ENCODE data around the gene CFAP61.
"Not testable (repeated sequence)": the region's sequence is repeated elsewhere in the genome, so short reads cannot be mapped to it uniquely, and the experiment has no call there.

The CFAP61 gene

GRCh38 chr20:20052074-20052970, at the start of gene CFAP61, which contains the start of gene CRNKL1:
Gene CFAP61 (plus strand): TSS chr20:20052532. CDS start chr20:20056654, 4,122 bp downstream.
Gene CRNKL1 (minus strand): TSS chr20:20052466. CDS start chr20:20052342, 124 bp downstream.
- DNase-seq, result peak; percentile 97

- no peak for DNase-seq
Observed at GRCh38 chr20:20003031-20003954, 49.0 kb upstream of the CFAP61 start.

- DNase-seq, result not testable (repeated sequence)
Observed at GRCh38 chr20:20003955-20004322, 48.4 kb upstream of the CFAP61 start.

- no peak for DNase-seq
Observed at GRCh38 chr20:20005342-20005741, 47.0 kb upstream of the CFAP61 start.

- DNase-seq, result no peak
Observed at GRCh38 chr20:20009784-20010253, 42.5 kb upstream of the CFAP61 start.

GRCh38 chr20:20010639-20011500, 41.5 kb upstream of the CFAP61 start:
- DNase-seq, result no peak

GRCh38 chr20:20012541-20012940, 39.8 kb upstream of the CFAP61 start:
- DNase-seq, result no peak

- DNase-seq, result no peak
Observed at GRCh38 chr20:20014659-20015058, 37.7 kb upstream of the CFAP61 start.

- peak; percentile 90 for DNase-seq
Observed at GRCh38 chr20:20017001-20017843, 35.1 kb upstream of the CFAP61 start, which contains the start of gene NAA20. Gene NAA20 (plus strand): TSS chr20:20017362. CDS start chr20:20017397, 35 bp downstream.

- peak; percentile 10 for DNase-seq
Observed at GRCh38 chr20:20017844-20018185, 34.5 kb upstream of the CFAP61 start.

- DNase-seq, result no peak
Observed at GRCh38 chr20:20018366-20018765, 34.0 kb upstream of the CFAP61 start.

GRCh38 chr20:20019123-20019522, 33.2 kb upstream of the CFAP61 start:
- DNase-seq, result no peak

- DNase-seq, result no peak
Observed at GRCh38 chr20:20020908-20021307, 31.4 kb upstream of the CFAP61 start.

GRCh38 chr20:20021835-20022234, 30.5 kb upstream of the CFAP61 start:
- DNase-seq, result no peak

- DNase-seq, result no peak
Observed at GRCh38 chr20:20022498-20022897, 29.8 kb upstream of the CFAP61 start.

GRCh38 chr20:20023395-20023794, 28.9 kb upstream of the CFAP61 start:
- DNase-seq, result no peak

GRCh38 chr20:20024942-20025341, 27.4 kb upstream of the CFAP61 start:
- no peak for DNase-seq

- no peak for DNase-seq
Observed at GRCh38 chr20:20027284-20027683, 25.0 kb upstream of the CFAP61 start.

GRCh38 chr20:20031790-20032189, 20.5 kb upstream of the CFAP61 start:
- DNase-seq, result no peak

GRCh38 chr20:20034486-20034885, 17.8 kb upstream of the CFAP61 start:
- DNase-seq, result no peak

- no peak for DNase-seq
Observed at GRCh38 chr20:20036756-20037155, 15.6 kb upstream of the CFAP61 start.

Data from CD4-positive, alpha-beta T cell treated with Interleukin-10 for 1 hour (primary cell).